Subcutaneous adipose tissue (tissue), 4 donors: ENCODE results near the gene SLC12A7. TPM values are rescaled to one million over a fixed set of nuclear protein-coding genes. Genes with fewer than 3 reads are reported as not detected.

Experiments
- CTCF ChIP-seq: fragments of 450-650 bp; IDR thresholded peaks from one replicate; pipeline ENCODE4 v1.5.1; 2016; ENCODE audit warnings: low read depth, mild to moderate bottlenecking, control low read depth, antibody characterized with exemption, moderate library complexity
- total RNA-seq, 4 donors: library from RNA; depleted of rRNA; stranded (reverse); fragments of >200 nt; gene quantifications; one replicate each; pipeline ENCODE4 v1.1.0, GENCODE V29; 2016

SLC12A7 gene
- total RNA-seq, 4 donors from 2014 or later: 12.9 to 34.3 (median 20.7) TPM

GRCh38 chr5:1105350-1106265 is 6.3 kb downstream of the SLC12A7 start:
- TF ChIP-seq CTCF: no peak

GRCh38 chr5:1104327-1105006 is 7.4 kb downstream of the SLC12A7 start:
- no peak for TF ChIP-seq CTCF

GRCh38 chr5:1103505-1104326 is 8.1 kb downstream of the SLC12A7 start:
- no peak for TF ChIP-seq CTCF

GRCh38 chr5:1103093-1103492 is 8.8 kb downstream of the SLC12A7 start:
- TF ChIP-seq CTCF: no peak

GRCh38 chr5:1101961-1102713 is 9.7 kb downstream of the SLC12A7 start:
- no peak for TF ChIP-seq CTCF

- no peak for TF ChIP-seq CTCF
Measured at GRCh38 chr5:1100664-1101574, 10.9 kb downstream of the SLC12A7 start.
